Measurements from ENCODE around the gene TMBIM6. TPM values are rescaled to one million over a fixed set of nuclear protein-coding genes. Genes with fewer than 3 reads are reported as not detected.

The TMBIM6 gene
- total RNA-seq, 2 experiments from 2014 or later, result 120 to 170 TPM

DNA sequence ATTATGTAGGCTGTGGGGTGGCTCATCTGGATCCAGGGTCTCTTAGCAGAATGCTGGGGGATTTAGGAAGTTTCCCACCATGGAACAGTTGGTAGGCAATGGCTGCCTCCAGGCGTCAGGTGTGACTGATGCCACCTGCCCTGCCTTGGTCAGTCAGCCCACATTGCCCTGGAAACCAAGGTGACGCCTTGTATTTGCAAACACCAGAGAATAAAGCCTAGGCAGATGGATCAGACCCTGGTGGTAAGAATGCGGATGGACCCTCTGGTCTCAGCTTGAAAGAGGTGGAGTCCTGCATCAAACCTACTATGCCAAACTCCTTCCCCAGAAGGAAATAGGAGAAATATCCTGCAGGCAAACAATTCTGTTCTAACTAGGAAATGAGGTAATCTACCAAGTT lies 48.6 kb downstream of the TMBIM6 start:
- DNase-seq (ENCODE audit: low spot score), result no peak
- no peak overlapping the region for H2AFZ ChIP-seq (ENCODE audit: low read length)
- no peaks in the 10 kb centered on the region for H3K9me2 ChIP-seq (ENCODE audit: insufficient read depth, low read length)
- no peaks in the 10 kb centered on the region for H3K79me2 ChIP-seq (ENCODE audit: insufficient read depth, low read depth, low read length)
- ChIA-PET CTCF (ENCODE audit: unreplicated experiment) (no interaction called here), POLR2A (no interaction called here)
- H3K9me3 ChIP-seq (ENCODE audit: low read length), result peaks cover 5% of the 10 kb centered on the region; the same call in 1 of the 2 replicates
- no peak overlapping the region for H3K4me2 ChIP-seq (ENCODE audit: low read length)
- H3K4me3 ChIP-seq (ENCODE audit: low read depth, low read length, poor library complexity, severe bottlenecking), result no peak overlapping the region
- H3K27ac ChIP-seq (ENCODE audit: low read depth, low read length, poor library complexity, severe bottlenecking), result no peak overlapping the region
- no TSS peak for BruUV-seq (replicated peaks)
- H4K20me1 ChIP-seq (ENCODE audit: insufficient read depth, low read length), result no peaks in the 10 kb centered on the region
- no peaks in the 10 kb centered on the region for H3K36me3 ChIP-seq (ENCODE audit: insufficient read depth, low read length)
- no peaks in the 10 kb centered on the region for H3K4me1 ChIP-seq (ENCODE audit: insufficient read depth, low read length, poor library complexity, severe bottlenecking)
- TF ChIP-seq, protein P1, sequence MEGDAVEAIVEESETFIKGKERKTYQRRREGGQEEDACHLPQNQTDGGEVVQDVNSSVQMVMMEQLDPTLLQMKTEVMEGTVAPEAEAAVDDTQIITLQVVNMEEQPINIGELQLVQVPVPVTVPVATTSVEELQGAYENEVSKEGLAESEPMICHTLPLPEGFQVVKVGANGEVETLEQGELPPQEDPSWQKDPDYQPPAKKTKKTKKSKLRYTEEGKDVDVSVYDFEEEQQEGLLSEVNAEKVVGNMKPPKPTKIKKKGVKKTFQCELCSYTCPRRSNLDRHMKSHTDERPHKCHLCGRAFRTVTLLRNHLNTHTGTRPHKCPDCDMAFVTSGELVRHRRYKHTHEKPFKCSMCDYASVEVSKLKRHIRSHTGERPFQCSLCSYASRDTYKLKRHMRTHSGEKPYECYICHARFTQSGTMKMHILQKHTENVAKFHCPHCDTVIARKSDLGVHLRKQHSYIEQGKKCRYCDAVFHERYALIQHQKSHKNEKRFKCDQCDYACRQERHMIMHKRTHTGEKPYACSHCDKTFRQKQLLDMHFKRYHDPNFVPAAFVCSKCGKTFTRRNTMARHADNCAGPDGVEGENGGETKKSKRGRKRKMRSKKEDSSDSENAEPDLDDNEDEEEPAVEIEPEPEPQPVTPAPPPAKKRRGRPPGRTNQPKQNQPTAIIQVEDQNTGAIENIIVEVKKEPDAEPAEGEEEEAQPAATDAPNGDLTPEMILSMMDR (conservative IDR thresholded peaks at IDR 0.05; ENCODE audit: low read length), result no peak
- no peak for TF ChIP-seq EZH2phosphoT487 (IDR thresholded peaks at IDR 0.05; ENCODE audit: borderline replicate concordance, low read depth, low read length)
- intact Hi-C loops (cut with micrococcal nuclease; ENCODE audit: unreplicated experiment), result no loop called here

DNA sequence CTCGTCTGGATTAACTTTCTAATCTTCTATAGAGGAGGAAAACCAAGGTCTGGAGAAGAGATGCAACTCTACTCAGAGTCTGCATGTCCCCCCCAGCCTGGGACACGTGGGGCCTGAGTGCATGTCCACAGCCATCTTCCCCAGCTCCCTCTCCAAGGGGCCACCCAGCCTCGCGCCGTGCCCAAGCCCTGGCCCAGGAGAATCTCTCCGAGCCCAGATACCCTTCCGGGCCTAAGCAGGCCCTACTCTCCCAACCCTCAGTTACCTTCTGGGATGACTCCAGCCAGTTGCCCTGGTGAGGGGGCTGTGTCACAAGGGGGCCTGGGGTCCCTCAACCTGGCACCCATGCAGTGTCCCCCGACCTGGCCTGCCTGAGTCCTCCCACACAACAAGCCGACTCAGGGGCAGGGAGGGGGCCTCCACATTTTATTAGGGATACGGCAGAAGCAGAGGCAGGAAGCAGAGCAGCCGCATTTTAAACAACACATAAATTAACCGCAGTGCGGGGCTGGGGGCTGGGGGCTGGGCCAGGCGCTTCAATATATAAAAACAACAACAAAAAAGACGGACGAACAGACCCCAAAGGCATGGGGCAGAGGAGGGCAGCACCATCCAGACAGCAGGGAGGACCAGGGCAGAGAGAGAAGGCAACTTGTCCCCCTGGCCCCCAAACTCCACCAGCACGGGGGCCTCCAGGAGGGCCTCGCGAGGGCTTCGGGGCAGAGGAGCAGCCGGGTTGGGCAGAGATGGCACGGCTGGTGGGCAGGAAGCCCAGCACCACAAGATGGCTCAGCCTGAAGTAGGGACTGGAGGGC lies 49.6 kb downstream of the TMBIM6 start:
- ChIA-PET POLR2A (no interaction called here), CTCF (ENCODE audit: unreplicated experiment) (no interaction called here)
- Histone ChIP-seq H3K36me3 (ENCODE audit: insufficient read depth, low read length) (no peaks in the 10 kb centered on the region), H4K20me1 (ENCODE audit: insufficient read depth, low read length) (no peaks in the 10 kb centered on the region), H2AFZ (ENCODE audit: low read length) (no peak overlapping the region), H3K79me2 (ENCODE audit: insufficient read depth, low read depth, low read length) (no peaks in the 10 kb centered on the region), H3K4me2 (ENCODE audit: low read length) (no peak overlapping the region), H3K4me3 (ENCODE audit: low read depth, low read length, poor library complexity, severe bottlenecking) (no peak overlapping the region), H3K9me2 (ENCODE audit: insufficient read depth, low read length) (no peaks in the 10 kb centered on the region), H3K9me3 (ENCODE audit: low read length) (peaks cover 5% of the 10 kb centered on the region; the same call in 1 of the 2 replicates), H3K4me1 (ENCODE audit: insufficient read depth, low read length, poor library complexity, severe bottlenecking) (no peaks in the 10 kb centered on the region), H3K27ac (ENCODE audit: low read depth, low read length, poor library complexity, severe bottlenecking) (no peak overlapping the region)
- no peak for TF ChIP-seq EZH2phosphoT487 (IDR thresholded peaks at IDR 0.05; ENCODE audit: borderline replicate concordance, low read depth, low read length)
- DNase-seq (ENCODE audit: low spot score), result no peak
- no TSS peak for BruUV-seq (replicated peaks)
- intact Hi-C loops (cut with micrococcal nuclease; ENCODE audit: unreplicated experiment), result no loop called here

DNA sequence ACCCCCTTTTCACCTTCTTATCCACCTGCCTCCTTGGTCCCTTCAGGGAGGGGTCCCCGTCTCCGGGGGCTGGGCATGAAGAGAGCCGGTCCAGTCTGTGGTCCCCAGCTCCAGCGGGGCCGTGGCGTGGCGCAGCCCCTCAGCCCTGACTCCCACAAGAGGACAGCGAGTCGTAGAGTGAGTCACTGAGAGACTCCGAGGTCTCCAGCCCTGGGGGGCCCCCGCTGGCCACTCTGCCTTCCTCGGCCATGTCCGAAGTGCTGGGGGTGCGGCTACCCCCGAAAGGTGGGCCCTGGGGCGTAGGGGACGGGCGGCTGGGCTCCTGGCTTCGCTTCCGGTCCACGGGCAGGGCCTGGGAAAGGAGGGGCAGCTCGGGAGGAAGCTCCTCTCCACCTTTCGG lies 50.3 kb downstream of the TMBIM6 start:
- Histone ChIP-seq H3K4me3 (ENCODE audit: low read depth, low read length, poor library complexity, severe bottlenecking) (no peak overlapping the region), H3K4me1 (ENCODE audit: insufficient read depth, low read length, poor library complexity, severe bottlenecking) (no peaks in the 10 kb centered on the region), H2AFZ (ENCODE audit: low read length) (no peak overlapping the region), H3K9me2 (ENCODE audit: insufficient read depth, low read length) (no peaks in the 10 kb centered on the region), H3K27ac (ENCODE audit: low read depth, low read length, poor library complexity, severe bottlenecking) (no peak overlapping the region), H3K4me2 (ENCODE audit: low read length) (no peak overlapping the region), H3K9me3 (ENCODE audit: low read length) (peaks cover 5% of the 10 kb centered on the region; the same call in 1 of the 2 replicates), H4K20me1 (ENCODE audit: insufficient read depth, low read length) (no peaks in the 10 kb centered on the region), H3K79me2 (ENCODE audit: insufficient read depth, low read depth, low read length) (no peaks in the 10 kb centered on the region), H3K36me3 (ENCODE audit: insufficient read depth, low read length) (no peaks in the 10 kb centered on the region)
- ChIA-PET POLR2A (no interaction called here), CTCF (ENCODE audit: unreplicated experiment) (no interaction called here)
- DNase-seq (ENCODE audit: low spot score), result no peak
- no TSS peak for BruUV-seq (replicated peaks)
- TF ChIP-seq, protein P1 (conservative IDR thresholded peaks at IDR 0.05; ENCODE audit: low read length), result no peak
- no peak for TF ChIP-seq EZH2phosphoT487 (IDR thresholded peaks at IDR 0.05; ENCODE audit: borderline replicate concordance, low read depth, low read length)
- intact Hi-C loops (cut with micrococcal nuclease; ENCODE audit: unreplicated experiment), result no loop called here

All from OCI-LY7 (cell line).